Pancreas (tissue), 10 donors: ENCODE measurements around the gene RAD51AP1. TPM values are rescaled to one million over a fixed set of nuclear protein-coding genes. Genes with fewer than 3 reads are reported as not detected.

ENCODE experiments used
- ATAC-seq, 4 donors: fragments of 200-7000 bp; cut with Tn5 transposase; one replicate each; pipeline versions ENCODE4 v1.8.0 to v1.9.1; 2020; ENCODE audit warnings: mild to moderate bottlenecking in 4 of 4, moderate library complexity in 4 of 4
- DNase-seq, 6 donors: peaks; one replicate each; pipeline ENCODE4 v3.0.0-alpha.2; 2020
- FAIRE-seq: peaks from 2 replicates; lab custom pipeline; 2012; peaks lifted over from hg19 to GRCh38; lab: Jason Lieb, UNC
- H3K27ac ChIP-seq, 4 donors: fragments of 200-600 bp; sonication (generic); 1 replicate in 3 of 4; 2 replicates in 1 of 4; pipeline versions ENCODE4 v1.5.0 to v1.8.0; 2020
- H3K27me3 ChIP-seq, 4 donors: fragments of 200-600 bp; one replicate each; pipeline ENCODE4 v1.8.0; 2021
- H3K36me3 ChIP-seq, 3 donors: fragments of 200-600 bp; sonication (generic) in 1 of 3; one replicate each; pipeline versions ENCODE4 v1.5.0 to v1.8.0; 2020 to 2021
- H3K4me1 ChIP-seq, 3 donors: fragments of 200-600 bp; one replicate each; pipeline ENCODE4 v1.8.0; 2021
- H3K4me3 ChIP-seq, 4 donors: fragments of 200-600 bp; sonication (generic) in 2 of 4; one replicate each; pipeline versions ENCODE4 v1.5.0 to v1.8.0; 2020 to 2021
- H3K9me3 ChIP-seq, 4 donors: fragments of 200-600 bp; one replicate each; pipeline ENCODE4 v1.8.0; 2021
- WGBS, 2 donors: extraction: QIAGEN DNeasy Blood & Tissue Kit; methylation state at CpG; one replicate each; pipeline ENCODE4 v1.1.7; 2013; 5-methylcytosine and 5-hydroxymethylcytosine counted together
- intact Hi-C, 3 donors: fragments of 100-400 bp; cut with DNase I; formaldehyde crosslinking; loops; one replicate each; pipeline versions ENCODE4 v1.11.1 to v1.14.2; 2022
- polyA plus RNA-seq, 2 donors: library from polyadenylated mRNA; stranded (reverse); fragments of 200-250 nt; gene quantifications; one replicate each; pipeline ENCODE4 v1.2.3, GENCODE V29; 2013
- total RNA-seq, 6 donors: library from RNA; stranded (reverse); fragmentation: NEBNext Ultra II Directional in 4 of 6; extraction: Animal tissue kit (Norgen Biotek cat#: 25700) in 4 of 6; gene quantifications; one replicate each; pipeline versions ENCODE4 v1.2.1 to v1.2.4, GENCODE V29; 2021 to 2023
- TF ChIP-seq, protein P1 (sequence below), 4 donors: fragments of 200-600 bp; sonication (generic) in 3 of 4; IDR thresholded peaks; one replicate each; pipeline versions ENCODE4 v1.5.0 to v1.8.0; 2021; ENCODE audit warnings: antibody characterized with exemption in 4 of 4
- donor health status: healthy with polysubstance abuse.
- donor health status: DM: no; HTN: no; CAD: no; lungs with moderate emphysema.
- donor health status: DM: no; HTN: no; CAD: no.
- donor health status: control.
- donor health status: control.
- donor health status: Bipolar disorder and iron deficiency.
- donor health status: DM: yes; HTN: yes; CAD: no.
- donor health status: DM: no; HTN: no; CAD: no.
- donor health status: DM: no; HTN: no; CAD: no.
- donor health status: DM: yes; HTN: yes; CAD: no.

Gene RAD51AP1
- total and polyA plus RNA-seq, 8 donors: 0.11 to 1.7 (median 0.93) TPM; not detected in 1

DNA sequence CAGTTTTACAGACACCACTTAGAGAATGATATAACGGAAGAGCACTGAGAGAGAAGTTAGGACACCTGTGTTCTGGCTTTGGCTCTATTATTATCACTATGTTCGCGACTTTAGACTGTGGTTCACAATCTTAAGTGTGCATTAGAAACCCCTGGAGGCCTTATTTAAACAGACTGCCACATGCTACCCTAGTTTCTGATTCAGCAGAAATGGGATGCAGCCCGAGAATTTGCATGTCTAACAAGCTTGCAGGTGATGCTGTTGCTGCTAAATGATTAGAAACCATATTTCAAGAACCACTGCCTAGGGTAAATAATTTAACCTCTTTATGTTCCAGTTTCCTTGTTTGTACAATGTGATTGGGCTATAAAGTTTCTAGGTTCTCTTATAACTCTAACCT, 3.6 kb upstream of the RAD51AP1 start:
- H3K4me1 ChIP-seq: peaks cover 5 to 16% (median 13%) of the 10 kb centered on the region in 3 donors
- H3K27ac ChIP-seq: no peak overlapping the region
- WGBS, 2 donors: 90 to 91% methylated on average over 4 of the region's 4 CpGs
- no peaks in the 10 kb centered on the region for H3K9me3 ChIP-seq
- H3K4me3 ChIP-seq: no peak overlapping the region
- ATAC-seq: no peak
- no peak for FAIRE-seq
- intact Hi-C loops: no loop called here
- no peak for DNase-seq
- peaks cover 0 to 3% (median 0%) of the 10 kb centered on the region in 3 donors for H3K36me3 ChIP-seq
- H3K27me3 ChIP-seq: no peaks in the 10 kb centered on the region
- TF ChIP-seq, protein P1, sequence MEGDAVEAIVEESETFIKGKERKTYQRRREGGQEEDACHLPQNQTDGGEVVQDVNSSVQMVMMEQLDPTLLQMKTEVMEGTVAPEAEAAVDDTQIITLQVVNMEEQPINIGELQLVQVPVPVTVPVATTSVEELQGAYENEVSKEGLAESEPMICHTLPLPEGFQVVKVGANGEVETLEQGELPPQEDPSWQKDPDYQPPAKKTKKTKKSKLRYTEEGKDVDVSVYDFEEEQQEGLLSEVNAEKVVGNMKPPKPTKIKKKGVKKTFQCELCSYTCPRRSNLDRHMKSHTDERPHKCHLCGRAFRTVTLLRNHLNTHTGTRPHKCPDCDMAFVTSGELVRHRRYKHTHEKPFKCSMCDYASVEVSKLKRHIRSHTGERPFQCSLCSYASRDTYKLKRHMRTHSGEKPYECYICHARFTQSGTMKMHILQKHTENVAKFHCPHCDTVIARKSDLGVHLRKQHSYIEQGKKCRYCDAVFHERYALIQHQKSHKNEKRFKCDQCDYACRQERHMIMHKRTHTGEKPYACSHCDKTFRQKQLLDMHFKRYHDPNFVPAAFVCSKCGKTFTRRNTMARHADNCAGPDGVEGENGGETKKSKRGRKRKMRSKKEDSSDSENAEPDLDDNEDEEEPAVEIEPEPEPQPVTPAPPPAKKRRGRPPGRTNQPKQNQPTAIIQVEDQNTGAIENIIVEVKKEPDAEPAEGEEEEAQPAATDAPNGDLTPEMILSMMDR (IDR thresholded peaks at IDR 0.05): no peak

DNA sequence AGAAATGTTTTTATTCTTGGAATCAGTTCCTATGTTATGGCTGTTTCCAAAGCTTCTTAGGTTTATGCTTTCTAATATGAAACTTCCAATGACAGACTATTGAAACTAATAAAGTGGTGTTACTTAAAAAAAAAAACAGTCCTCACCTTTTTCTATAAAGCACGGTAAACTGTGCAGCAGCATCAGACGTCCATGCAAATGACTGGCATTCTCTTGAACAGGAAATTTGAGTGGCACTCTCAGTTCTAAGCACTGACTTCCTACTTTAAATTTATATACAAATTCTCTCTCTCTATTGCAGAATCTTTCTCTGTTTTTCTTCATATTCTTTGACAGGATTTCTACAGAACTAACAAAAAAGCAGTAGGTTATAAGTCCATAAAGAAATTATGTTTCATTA, 2.8 kb upstream of the RAD51AP1 start:
- FAIRE-seq (no peak), DNase-seq (no peak), ATAC-seq (no peak)
- TF ChIP-seq, protein P1 (IDR thresholded peaks at IDR 0.05): no peak
- intact Hi-C loops: no loop called here
- Histone ChIP-seq H3K9me3 (no peaks in the 10 kb centered on the region), H3K4me1 (peaks cover 5 to 16% (median 13%) of the 10 kb centered on the region in 3 donors), H3K27me3 (no peaks in the 10 kb centered on the region), H3K36me3 (peaks cover 0 to 3% (median 0%) of the 10 kb centered on the region in 3 donors), H3K4me3 (no peak overlapping the region), H3K27ac (no peak overlapping the region)
- WGBS, 2 donors: 52 to 67% methylated on average over 2 of the region's 2 CpGs

GRCh38 chr12:4539167-4539870, 629 bp downstream of the RAD51AP1 start:
- WGBS, 2 donors: 5 to 6% methylated on average over 16 of the region's 16 CpGs
- DNase-seq (no peak), ATAC-seq (no peak), FAIRE-seq (no peak)
- Histone ChIP-seq H3K36me3 (no peaks in the 10 kb centered on the region), H3K4me3 (peak overlapping the region; percentile 48 to 88 (median 70)), H3K27me3 (no peaks in the 10 kb centered on the region), H3K27ac (no peak overlapping the region), H3K9me3 (no peaks in the 10 kb centered on the region), H3K4me1 (peaks cover 5 to 16% (median 13%) of the 10 kb centered on the region in 3 donors)
- intact Hi-C loops: no loop called here
- TF ChIP-seq, protein P1 (IDR thresholded peaks at IDR 0.05): no peak

DNA sequence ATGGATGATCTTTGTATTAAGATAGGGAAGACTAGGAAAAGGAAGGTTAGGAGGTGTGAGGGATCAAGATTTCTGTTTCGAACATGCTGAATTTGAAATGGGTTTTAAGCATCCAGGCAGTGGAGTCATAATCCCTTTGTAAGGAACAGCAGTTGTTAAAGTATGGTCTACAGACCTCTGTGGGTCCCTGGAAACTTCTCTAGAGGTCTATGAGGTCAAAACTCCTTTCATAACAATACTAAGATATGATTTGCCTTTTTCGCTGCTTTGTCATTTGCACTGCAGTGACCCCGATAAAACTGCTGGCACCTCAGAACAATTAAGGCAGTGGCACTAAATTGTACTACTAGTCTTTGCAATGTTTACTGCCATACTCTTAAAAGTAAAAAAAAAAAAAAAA, 1.5 kb downstream of the RAD51AP1 start:
- H3K27me3 ChIP-seq: no peaks in the 10 kb centered on the region
- intact Hi-C loops: no loop called here
- DNase-seq (no peak), ATAC-seq (no peak), FAIRE-seq (no peak)
- no peak overlapping the region for H3K27ac ChIP-seq
- H3K9me3 ChIP-seq: no peaks in the 10 kb centered on the region
- H3K4me3 ChIP-seq: no peak overlapping the region
- H3K36me3 ChIP-seq: no peaks in the 10 kb centered on the region
- TF ChIP-seq, protein P1 (IDR thresholded peaks at IDR 0.05): no peak
- H3K4me1 ChIP-seq: peaks cover 5 to 16% (median 13%) of the 10 kb centered on the region in 3 donors
- 73 to 85% methylated on average over 3 of the region's 3 CpGs for WGBS, 2 donors

- H3K27me3 ChIP-seq: no peaks in the 10 kb centered on the region
- peaks cover 5 to 16% (median 13%) of the 10 kb centered on the region in 3 donors for H3K4me1 ChIP-seq
- intact Hi-C loops: no loop called here
- H3K36me3 ChIP-seq: no peaks in the 10 kb centered on the region
- DNase-seq (no peak), ATAC-seq (no peak), FAIRE-seq (no peak)
- WGBS, 2 donors: 82 to 89% methylated on average over 2 of the region's 2 CpGs
- H3K9me3 ChIP-seq: no peaks in the 10 kb centered on the region
- no peak overlapping the region for H3K4me3 ChIP-seq
- H3K27ac ChIP-seq: no peak overlapping the region
- TF ChIP-seq, protein P1 (IDR thresholded peaks at IDR 0.05): no peak
These were observed 1.9 kb downstream of the RAD51AP1 start for GRCh38 chr12:4540638-4541037.
